HL-60/S4 (cell line): ENCODE results near the gene SLC4A1AP.
"Not testable (repeated sequence)": the region's sequence is repeated elsewhere in the genome, so short reads cannot be mapped to it uniquely, and the experiment has no call there.

Experiments used
- in situ Hi-C: fragments of 300-500 bp; cut with MboI; formaldehyde crosslinking; loops from 2 replicates; pipeline ENCODE4 v1.14.3; 2022; ENCODE audit warnings: low sequenced_read_pairs

The SLC4A1AP gene

GRCh38 chr2:27647737-27648136 is 16.0 kb upstream of the SLC4A1AP start:
- in situ Hi-C loops: no loop called here

- in situ Hi-C loops: no loop called here
These were observed 12.6 kb upstream of the SLC4A1AP start for GRCh38 chr2:27651056-27651455.

- in situ Hi-C loops: no loop called here
These were observed 11.3 kb upstream of the SLC4A1AP start for GRCh38 chr2:27652341-27652740.

- in situ Hi-C loops: no loop called here
These were observed 10.9 kb upstream of the SLC4A1AP start for GRCh38 chr2:27652790-27653189.

- in situ Hi-C loops: no loop called here
These were observed 10.3 kb upstream of the SLC4A1AP start for GRCh38 chr2:27653397-27653796.

GRCh38 chr2:27655155-27655951 is 8.3 kb upstream of the SLC4A1AP start:
- in situ Hi-C loops: no loop called here

GRCh38 chr2:27661371-27661770 is 2.3 kb upstream of the SLC4A1AP start:
- in situ Hi-C loops: no loop called here

- in situ Hi-C loops: no loop called here
These were observed 475 bp downstream of the SLC4A1AP start for GRCh38 chr2:27664154-27664574.

GRCh38 chr2:27664622-27665363 is 1.1 kb downstream of the SLC4A1AP start:
- in situ Hi-C loops: no loop called here

- in situ Hi-C loops: no loop called here
These were observed 3.8 kb downstream of the SLC4A1AP start for GRCh38 chr2:27667446-27667845.

GRCh38 chr2:27671235-27671634 is 7.5 kb downstream of the SLC4A1AP start:
- in situ Hi-C loops: no loop called here

- in situ Hi-C loops: no loop called here
These were observed 9.2 kb downstream of the SLC4A1AP start for GRCh38 chr2:27672723-27673486.

- in situ Hi-C loops: no loop called here
These were observed 16.9 kb downstream of the SLC4A1AP start for GRCh38 chr2:27680571-27680970.

- in situ Hi-C loops: no loop called here
These were observed 18.2 kb downstream of the SLC4A1AP start for GRCh38 chr2:27681841-27682240.

GRCh38 chr2:27682334-27682771 is 18.7 kb downstream of the SLC4A1AP start:
- in situ Hi-C loops: not testable (repeated sequence)

GRCh38 chr2:27683390-27684071 is 19.8 kb downstream of the SLC4A1AP start:
- in situ Hi-C loops: no loop called here

GRCh38 chr2:27685006-27685405 is 21.3 kb downstream of the SLC4A1AP start:
- in situ Hi-C loops: not testable (repeated sequence)

GRCh38 chr2:27685577-27685976 is 21.9 kb downstream of the SLC4A1AP start:
- in situ Hi-C loops: no loop called here

GRCh38 chr2:27687232-27687631 is 23.5 kb downstream of the SLC4A1AP start:
- in situ Hi-C loops: no loop called here

GRCh38 chr2:27689424-27689823 is 25.7 kb downstream of the SLC4A1AP start:
- in situ Hi-C loops: no loop called here

- in situ Hi-C loops: no loop called here
These were observed 26.4 kb downstream of the SLC4A1AP start for GRCh38 chr2:27690052-27690451.
